Endothelial cell of umbilical vein (primary cell): ENCODE results near the gene DIAPH1. TPM values are rescaled to one million over a fixed set of nuclear protein-coding genes. Genes with fewer than 3 reads are reported as not detected.

ENCODE experiments used
- BruUV-seq: library from RNA; stranded (reverse); fragments of 400-500 nt; replicated peaks from 2 replicates; lab custom pipeline; 2021; lab: Mats Ljungman, UMichigan
- CTCF ChIA-PET: fragments of 300-600, 350-600 bp; sonication (Branson Sonifier 250); formaldehyde crosslinking; loops from one replicate; lab custom pipeline; 2021; ENCODE audit warnings: antibody characterized with exemption, inconsistent platforms; lab: Charles Lee
- POLR2A ChIA-PET: fragments of 300-600, 350-600 bp; sonication (Branson Sonifier 250); formaldehyde crosslinking; loops from one replicate; lab custom pipeline; 2021; ENCODE audit warnings: antibody characterized with exemption, inconsistent platforms; lab: Charles Lee
- DNase-seq: peaks from one replicate; pipeline ENCODE4 v3.0.0-alpha.2; 2011; ENCODE audit warnings: low read depth, low spot score
- FAIRE-seq: peaks from 2 replicates; lab custom pipeline; 2011; peaks lifted over from hg19 to GRCh38; lab: Jason Lieb, UNC
- H2AFZ ChIP-seq: 2 replicates; pipeline ENCODE4 v1.6.0; 2012; ENCODE audit warnings: low read depth, low read length, control low read depth, inconsistent platforms
- H3K27ac ChIP-seq: 2 replicates; pipeline ENCODE4 v1.5.1; 2011; ENCODE audit warnings: low read depth, mild to moderate bottlenecking, control low read depth, low read length, moderate library complexity; ENCODE audit not compliant: insufficient read depth
- H3K27me3 ChIP-seq, 2 experiments: 2 replicates each; pipeline versions ENCODE4 v1.6.0 to v1.6.1; 2011; ENCODE audit warnings: low read length in 2 of 2, mixed read lengths in 1 of 2; ENCODE audit not compliant: control insufficient read depth in 2 of 2, insufficient read depth in 2 of 2
- H3K36me3 ChIP-seq, 2 experiments: 2 replicates in 1 of 2; 3 replicates in 1 of 2; pipeline ENCODE4 v1.5.1; 2011; ENCODE audit warnings: low read length in 2 of 2, mild to moderate bottlenecking in 1 of 2, moderate library complexity in 1 of 2; ENCODE audit not compliant: control insufficient read depth in 2 of 2, insufficient read depth in 2 of 2; ENCODE audit errors: extremely low read depth in 1 of 2
- H3K4me1 ChIP-seq: 3 replicates; pipeline ENCODE4 v1.5.1; 2011; ENCODE audit warnings: mild to moderate bottlenecking, low read length; ENCODE audit not compliant: control insufficient read depth, insufficient read depth; ENCODE audit errors: extremely low read depth
- H3K4me2 ChIP-seq: 2 replicates; pipeline ENCODE4 v1.6.1; 2011; ENCODE audit warnings: low read length, control low read depth, mixed read lengths; ENCODE audit not compliant: insufficient read depth
- H3K4me3 ChIP-seq, 3 experiments: fragments of 200-600 bp in 1 of 3; sonication (generic), shearing (Covaris generic) in 1 of 3; replicated peaks in 1 of 3; 2 replicates each; pipeline ENCODE4 v1.5.1; 2011 to 2016; ENCODE audit warnings: control low read depth in 3 of 3, low read length in 3 of 3, mild to moderate bottlenecking in 2 of 3, inconsistent platforms in 1 of 3, low read depth in 1 of 3, moderate library complexity in 1 of 3; ENCODE audit not compliant: insufficient read depth in 1 of 3
- H3K79me2 ChIP-seq: 2 replicates; pipeline ENCODE4 v1.6.0; 2012; ENCODE audit warnings: low read length, inconsistent platforms; ENCODE audit not compliant: control insufficient read depth, insufficient read depth
- H3K9ac ChIP-seq: replicated peaks from 2 replicates; pipeline ENCODE3; 2011; ENCODE audit warnings: low read length, control low read depth; ENCODE audit not compliant: insufficient read depth; ENCODE audit errors: extremely low read depth
- H3K9me1 ChIP-seq: replicated peaks from 3 replicates; pipeline ENCODE4 v1.6.0; 2011; ENCODE audit warnings: mild to moderate bottlenecking, low read length; ENCODE audit not compliant: control insufficient read depth, insufficient read depth; ENCODE audit errors: extremely low read depth
- H3K9me3 ChIP-seq: replicated peaks from 2 replicates; pipeline ENCODE4 v1.5.1; 2012; ENCODE audit warnings: low read length, inconsistent platforms; ENCODE audit not compliant: control insufficient read depth, insufficient read depth
- H4K20me1 ChIP-seq: replicated peaks from 2 replicates; pipeline ENCODE3; 2011; ENCODE audit warnings: mild to moderate bottlenecking, low read length; ENCODE audit not compliant: control insufficient read depth, insufficient read depth; ENCODE audit errors: extremely low read depth
- EZH2 ChIP-seq: IDR thresholded peaks from 2 replicates; pipeline ENCODE4 v1.6.1; 2012; ENCODE audit warnings: borderline replicate concordance, low read depth, mild to moderate bottlenecking, moderate library complexity, low read length, inconsistent platforms; ENCODE audit not compliant: severe bottlenecking
- FOS ChIP-seq: IDR thresholded peaks from 2 replicates; pipeline ENCODE4 v1.6.1; 2011; ENCODE audit warnings: mild to moderate bottlenecking, low read length, moderate library complexity, borderline replicate concordance; ENCODE audit not compliant: insufficient read depth
- GATA2 ChIP-seq: IDR thresholded peaks from 2 replicates; pipeline ENCODE4 v1.7.0; 2011; ENCODE audit warnings: low read depth, mild to moderate bottlenecking, moderate library complexity, mixed read lengths, low read length; ENCODE audit not compliant: insufficient read length, insufficient read depth
- JUN ChIP-seq: IDR thresholded peaks from 2 replicates; pipeline ENCODE4 v1.6.1; 2011; ENCODE audit warnings: borderline replicate concordance, low read depth; ENCODE audit not compliant: insufficient read length, insufficient read depth
- MAX ChIP-seq: IDR thresholded peaks from 2 replicates; pipeline ENCODE4 v1.6.1; 2011; ENCODE audit not compliant: insufficient read depth, insufficient read length
- MYC ChIP-seq: IDR thresholded peaks from one replicate; pipeline ENCODE4 v1.6.1; 2011; ENCODE audit warnings: mild to moderate bottlenecking, low read depth, low read length
- POLR2A ChIP-seq: IDR thresholded peaks from 2 replicates; pipeline ENCODE4 v1.6.1; 2012; ENCODE audit warnings: low read depth, mild to moderate bottlenecking, control low read depth, low read length
- POLR2AphosphoS5 ChIP-seq: IDR thresholded peaks from 2 replicates; pipeline ENCODE4 v1.6.1; 2012; ENCODE audit warnings: low read depth, mild to moderate bottlenecking, control low read depth, low read length, moderate library complexity; ENCODE audit not compliant: insufficient read depth
- dilution Hi-C: fragments of 300-500 bp; cut with MboI; formaldehyde crosslinking; loops from one replicate; pipeline ENCODE4 v1.15.0; 2019; ENCODE audit warnings: low sequenced_read_pairs; ENCODE audit not compliant: extremely low pct_ligation_motif_present
- intact Hi-C: fragments of 100-400 bp; cut with micrococcal nuclease; formaldehyde crosslinking; loops from one replicate; pipeline ENCODE4 v1.10.0; 2022
- polyA plus RNA-seq, 4 experiments: library from polyadenylated mRNA; depleted of rRNA in 3 of 4; stranded (reverse) in 3 of 4; unstranded in 1 of 4; fragments of >200 nt; gene quantifications; 2 replicates each; pipeline versions ENCODE4 v1.2.1 to v1.2.3, GENCODE V29; 2011 to 2012; ENCODE audit warnings: missing spikeins in 1 of 4
- total RNA-seq: library from RNA; stranded (reverse); gene quantifications from 2 replicates; pipeline ENCODE4 v1.2.3, GENCODE V29; 2021
- TF ChIP-seq, protein P1 (sequence below), 2 donors: IDR thresholded peaks; 1 replicate in 1 of 2; 2 replicates in 1 of 2; pipeline ENCODE4 v1.5.1; 2011; ENCODE audit warnings: low read length in 2 of 2, mild to moderate bottlenecking in 2 of 2, moderate library complexity in 2 of 2, control low read depth in 1 of 2, inconsistent platforms in 1 of 2, low read depth in 1 of 2; ENCODE audit not compliant: insufficient read depth in 1 of 2; ENCODE audit errors: extremely low read depth in 1 of 2

DIAPH1 gene
- total and polyA plus RNA-seq, 2 donors (not counting 3 experiments of a cell fraction or from before 2014, with no cell fraction given), result 68.6 to 105 TPM

DNA sequence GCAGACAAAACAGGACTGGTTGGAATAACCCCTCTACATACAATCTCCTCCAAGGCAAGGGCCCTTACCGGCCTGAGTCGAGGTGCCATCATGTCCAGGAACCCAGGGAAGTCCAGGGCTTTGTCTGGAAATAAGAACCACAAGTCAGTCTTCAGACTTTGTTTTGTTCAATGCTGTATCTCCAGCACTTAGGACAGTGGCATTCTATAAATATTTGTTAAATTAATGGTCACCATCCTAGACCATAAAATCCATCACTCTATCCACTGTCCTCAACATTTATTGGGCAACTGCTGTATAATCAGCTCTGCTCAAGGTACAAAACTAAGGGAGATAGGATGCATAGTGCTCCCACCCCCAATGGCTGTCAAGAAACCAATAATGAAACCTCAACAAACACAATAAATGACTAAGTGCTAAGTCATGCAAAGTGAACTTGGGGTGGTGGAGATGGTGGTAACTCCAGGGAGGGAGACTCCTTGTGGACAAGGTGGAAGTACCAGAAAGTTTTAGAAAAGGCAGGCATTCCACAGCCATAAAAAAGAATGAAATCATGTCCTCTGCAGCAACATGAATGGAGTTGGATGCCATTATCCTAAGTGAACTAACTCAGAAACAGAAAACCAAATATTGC lies 23.0 kb upstream of the DIAPH1 start:
- Histone ChIP-seq H3K4me1 (peaks cover 14% of the 10 kb centered on the region), H4K20me1 (no peaks in the 10 kb centered on the region), H3K9ac (no peak overlapping the region), H3K9me1 (no peaks in the 10 kb centered on the region), H3K36me3 (peaks cover 0 to 16% of the 10 kb centered on the region in 2 experiments), H3K4me2 (no peak overlapping the region), H3K9me3 (no peaks in the 10 kb centered on the region), H2AFZ (no peak overlapping the region), H3K4me3 (no peak overlapping the region), H3K27ac (peak overlapping the region; percentile 16), H3K27me3 (no peaks in the 10 kb centered on the region), H3K79me2 (no peaks in the 10 kb centered on the region)
- no peak for TF ChIP-seq EZH2
- no peak for TF ChIP-seq POLR2AphosphoS5
- TF ChIP-seq, protein P1, sequence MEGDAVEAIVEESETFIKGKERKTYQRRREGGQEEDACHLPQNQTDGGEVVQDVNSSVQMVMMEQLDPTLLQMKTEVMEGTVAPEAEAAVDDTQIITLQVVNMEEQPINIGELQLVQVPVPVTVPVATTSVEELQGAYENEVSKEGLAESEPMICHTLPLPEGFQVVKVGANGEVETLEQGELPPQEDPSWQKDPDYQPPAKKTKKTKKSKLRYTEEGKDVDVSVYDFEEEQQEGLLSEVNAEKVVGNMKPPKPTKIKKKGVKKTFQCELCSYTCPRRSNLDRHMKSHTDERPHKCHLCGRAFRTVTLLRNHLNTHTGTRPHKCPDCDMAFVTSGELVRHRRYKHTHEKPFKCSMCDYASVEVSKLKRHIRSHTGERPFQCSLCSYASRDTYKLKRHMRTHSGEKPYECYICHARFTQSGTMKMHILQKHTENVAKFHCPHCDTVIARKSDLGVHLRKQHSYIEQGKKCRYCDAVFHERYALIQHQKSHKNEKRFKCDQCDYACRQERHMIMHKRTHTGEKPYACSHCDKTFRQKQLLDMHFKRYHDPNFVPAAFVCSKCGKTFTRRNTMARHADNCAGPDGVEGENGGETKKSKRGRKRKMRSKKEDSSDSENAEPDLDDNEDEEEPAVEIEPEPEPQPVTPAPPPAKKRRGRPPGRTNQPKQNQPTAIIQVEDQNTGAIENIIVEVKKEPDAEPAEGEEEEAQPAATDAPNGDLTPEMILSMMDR (IDR thresholded peaks at IDR 0.05; ENCODE audit: extremely low read depth in 1 of 2, insufficient read depth in 1 of 2, low read depth in 1 of 2, low read length in 2 of 2), result peak; percentile 32 to 36
- no peak for TF ChIP-seq POLR2A
- TF ChIP-seq JUN, result peak; percentile 31
- TF ChIP-seq FOS, result peak; percentile 75
- no peak for TF ChIP-seq GATA2
- TF ChIP-seq MAX, result no peak
- TF ChIP-seq MYC, result no peak
- peak; percentile 86 for FAIRE-seq
- no TSS peak for BruUV-seq
- peak; percentile 54 for DNase-seq
- dilution Hi-C loops (no loop called here), intact Hi-C loops (loop anchor here (1.0 kb wide), 1 partner anchor 49 kb away; no protein-coding TSS in a partner anchor)
- ChIA-PET CTCF (interaction anchor here (1.4 to 14.7 kb wide), 5 partner anchors 9 to 50 kb away, joined by 3 to 163 read pairs (median 6); partner anchors contain the start of genes DIAPH1 and FCHSD1), POLR2A (no interaction called here)
